ENCODE measurements around the gene F10.
"Not testable (repeated sequence)": the region's sequence is repeated elsewhere in the genome, so short reads cannot be mapped to it uniquely, and the experiment has no call there.

Gene F10

GRCh38 chr13:113105921-113106452, 16.6 kb upstream of the F10 start:
- Mint-ChIP-seq H3K27me3 (peaks cover 6% of the 10 kb centered on the region), H3K4me1 (no peaks in the 10 kb centered on the region), H3K36me3 (no peaks in the 10 kb centered on the region), H3K9me3 (no peaks in the 10 kb centered on the region), H3K27ac (no peak overlapping the region), H3K4me3 (no peak overlapping the region)
- ATAC-seq, result peak; percentile 2

GRCh38 chr13:113106711-113107351, 15.8 kb upstream of the F10 start:
- H3K4me1 Mint-ChIP-seq, result no peaks in the 10 kb centered on the region
- no peak overlapping the region for H3K4me3 Mint-ChIP-seq
- no peaks in the 10 kb centered on the region for H3K9me3 Mint-ChIP-seq
- no peaks in the 10 kb centered on the region for H3K36me3 Mint-ChIP-seq
- peaks cover 6% of the 10 kb centered on the region for H3K27me3 Mint-ChIP-seq
- H3K27ac Mint-ChIP-seq, result no peak overlapping the region
- ATAC-seq, result peak; percentile 40

GRCh38 chr13:113108521-113108920, 14.1 kb upstream of the F10 start:
- ATAC-seq, H3K9me3 Mint-ChIP-seq, H3K4me1 Mint-ChIP-seq, H3K27me3 Mint-ChIP-seq, H3K27ac Mint-ChIP-seq, H3K36me3 Mint-ChIP-seq, H3K4me3 Mint-ChIP-seq: not testable (repeated sequence)

- Mint-ChIP-seq H3K4me1 (no peaks in the 10 kb centered on the region), H3K9me3 (no peaks in the 10 kb centered on the region), H3K27me3 (peaks cover 6% of the 10 kb centered on the region), H3K36me3 (no peaks in the 10 kb centered on the region), H3K4me3 (no peak overlapping the region), H3K27ac (no peak overlapping the region)
- ATAC-seq, result peak; percentile 44
These were observed 13.2 kb upstream of the F10 start for GRCh38 chr13:113109151-113110047.

GRCh38 chr13:113110048-113110851, 12.3 kb upstream of the F10 start:
- Mint-ChIP-seq H3K27ac (no peak overlapping the region), H3K9me3 (no peaks in the 10 kb centered on the region), H3K36me3 (no peaks in the 10 kb centered on the region)

GRCh38 chr13:113110852-113111315, 11.7 kb upstream of the F10 start:
- Mint-ChIP-seq H3K4me1 (no peaks in the 10 kb centered on the region), H3K27me3 (peaks cover 3% of the 10 kb centered on the region), H3K4me3 (no peak overlapping the region), H3K9me3 (no peaks in the 10 kb centered on the region), H3K27ac (no peak overlapping the region), H3K36me3 (no peaks in the 10 kb centered on the region)
- ATAC-seq, result no peak

More at GRCh38 chr13:113110048-113110851, 12.3 kb upstream of the F10 start:
- Mint-ChIP-seq H3K4me3 (no peak overlapping the region), H3K27me3 (peaks cover 6% of the 10 kb centered on the region), H3K4me1 (no peaks in the 10 kb centered on the region)
- ATAC-seq, result no peak

GRCh38 chr13:113111821-113112220, 10.8 kb upstream of the F10 start:
- H3K27ac Mint-ChIP-seq, H3K4me3 Mint-ChIP-seq, H3K27me3 Mint-ChIP-seq, H3K9me3 Mint-ChIP-seq, H3K36me3 Mint-ChIP-seq, ATAC-seq, H3K4me1 Mint-ChIP-seq: not testable (repeated sequence)

GRCh38 chr13:113112475-113112874, 10.1 kb upstream of the F10 start:
- H3K36me3 Mint-ChIP-seq, H3K4me3 Mint-ChIP-seq, H3K4me1 Mint-ChIP-seq, H3K9me3 Mint-ChIP-seq, H3K27ac Mint-ChIP-seq, H3K27me3 Mint-ChIP-seq, ATAC-seq: not testable (repeated sequence)

- no peaks in the 10 kb centered on the region for H3K9me3 Mint-ChIP-seq
- H3K36me3 Mint-ChIP-seq, result no peaks in the 10 kb centered on the region
- no peak overlapping the region for H3K27ac Mint-ChIP-seq
- H3K4me3 Mint-ChIP-seq, result no peak overlapping the region
- ATAC-seq, result no peak
- H3K4me1 Mint-ChIP-seq, result no peaks in the 10 kb centered on the region
- peaks cover 6% of the 10 kb centered on the region for H3K27me3 Mint-ChIP-seq
These were observed 9.4 kb upstream of the F10 start for GRCh38 chr13:113112893-113113845.

- ATAC-seq, result no peak
- Mint-ChIP-seq H3K9me3 (no peaks in the 10 kb centered on the region), H3K4me3 (no peak overlapping the region), H3K36me3 (no peaks in the 10 kb centered on the region), H3K27me3 (peaks cover 9% of the 10 kb centered on the region), H3K27ac (no peak overlapping the region), H3K4me1 (no peaks in the 10 kb centered on the region)
These were observed 8.7 kb upstream of the F10 start for GRCh38 chr13:113113846-113114271.

- ATAC-seq, result no peak
- Mint-ChIP-seq H3K27ac (no peak overlapping the region), H3K36me3 (no peaks in the 10 kb centered on the region)
These were observed 7.9 kb upstream of the F10 start for GRCh38 chr13:113114511-113115362.

GRCh38 chr13:113115363-113116205, 7.0 kb upstream of the F10 start:
- no peak overlapping the region for H3K27ac Mint-ChIP-seq
- peaks cover 23% of the 10 kb centered on the region for H3K27me3 Mint-ChIP-seq
- H3K4me3 Mint-ChIP-seq, result no peak overlapping the region
- no peaks in the 10 kb centered on the region for H3K9me3 Mint-ChIP-seq
- no peaks in the 10 kb centered on the region for H3K36me3 Mint-ChIP-seq
- ATAC-seq, result no peak
- H3K4me1 Mint-ChIP-seq, result no peaks in the 10 kb centered on the region

More at GRCh38 chr13:113114511-113115362, 7.9 kb upstream of the F10 start:
- Mint-ChIP-seq H3K4me3 (no peak overlapping the region), H3K4me1 (no peaks in the 10 kb centered on the region), H3K27me3 (peaks cover 18% of the 10 kb centered on the region), H3K9me3 (no peaks in the 10 kb centered on the region)

Measured in stimulated activated memory B cell treated with anti-CD40 and anti-IgM and Interleukin-4, amounts not matched to agents 10 μg/mL and 1 μg/mL and 100 μg/mL, for 72 hours (primary cell).